Fibroblast of skin of scalp (primary cell): ENCODE measurements around the gene PIANP.

ENCODE experiments used
- DNase-seq: peaks from one replicate; pipeline ENCODE4 v3.0.0-alpha.2; 2013

Gene PIANP

GRCh38 chr12:6703631-6704030 is 3.0 kb upstream of the PIANP start:
- no peak for DNase-seq

- peak; percentile 21 for DNase-seq
Measured at GRCh38 chr12:6701078-6701768, 608 bp upstream of the PIANP start.

GRCh38 chr12:6699989-6700645 is 498 bp downstream of the PIANP start:
- no peak for DNase-seq

- no peak for DNase-seq
Measured at GRCh38 chr12:6699259-6699988, 1.2 kb downstream of the PIANP start.

GRCh38 chr12:6698352-6699046 is 2.1 kb downstream of the PIANP start:
- peak; percentile 19 for DNase-seq

GRCh38 chr12:6697584-6698351 is 2.8 kb downstream of the PIANP start:
- DNase-seq = peak; percentile 78

GRCh38 chr12:6696690-6697583 is 3.7 kb downstream of the PIANP start:
- no peak for DNase-seq

- DNase-seq = no peak
Measured at GRCh38 chr12:6695313-6696045, 5.1 kb downstream of the PIANP start.

- no peak for DNase-seq
Measured at GRCh38 chr12:6694701-6695100, 5.9 kb downstream of the PIANP start.

GRCh38 chr12:6693832-6694355 is 6.7 kb downstream of the PIANP start:
- DNase-seq = no peak

GRCh38 chr12:6692888-6693287 is 7.7 kb downstream of the PIANP start:
- no peak for DNase-seq

GRCh38 chr12:6691473-6691872 is 9.1 kb downstream of the PIANP start:
- DNase-seq = peak; percentile 89

GRCh38 chr12:6688999-6689882 is 11.4 kb downstream of the PIANP start, which contains the start of gene ZNF384:
TSS of gene ZNF384 (minus strand) at chr12:6689375. CDS start at chr12:6679520, 9,855 bp downstream.
- DNase-seq = peak; percentile 100

GRCh38 chr12:6688543-6688998 is 12.0 kb downstream of the PIANP start:
- no peak for DNase-seq

- DNase-seq = no peak
Measured at GRCh38 chr12:6685814-6686213, 14.8 kb downstream of the PIANP start.

GRCh38 chr12:6684609-6685008 is 16.0 kb downstream of the PIANP start:
- DNase-seq = peak; percentile 42

- no peak for DNase-seq
Measured at GRCh38 chr12:6676962-6677361, 23.7 kb downstream of the PIANP start.

GRCh38 chr12:6672143-6672542 is 28.5 kb downstream of the PIANP start:
- no peak for DNase-seq
